Measurements from ENCODE around the gene ATP11B.

Gene ATP11B

DNA sequence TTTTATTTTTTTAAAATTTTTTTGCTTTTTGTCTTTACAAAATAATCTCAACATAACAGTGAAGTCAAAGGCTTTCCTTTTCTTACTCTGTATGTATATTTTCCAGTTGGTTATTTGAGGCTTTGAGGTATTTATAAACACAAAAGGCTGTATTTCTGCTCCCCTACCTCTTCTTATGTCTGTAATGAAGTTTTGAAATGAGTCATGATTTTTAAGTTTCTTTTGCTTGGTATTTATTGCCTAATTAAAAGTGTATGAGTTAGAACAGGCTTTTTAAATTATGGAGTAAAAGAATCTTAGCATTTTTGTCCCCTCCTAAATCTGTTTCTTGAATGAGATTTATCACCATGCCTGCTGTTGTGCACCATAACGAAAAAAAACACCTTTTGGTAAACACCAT lies 121.0 kb downstream of the ATP11B start:
- DNase-seq = no peak

DNA sequence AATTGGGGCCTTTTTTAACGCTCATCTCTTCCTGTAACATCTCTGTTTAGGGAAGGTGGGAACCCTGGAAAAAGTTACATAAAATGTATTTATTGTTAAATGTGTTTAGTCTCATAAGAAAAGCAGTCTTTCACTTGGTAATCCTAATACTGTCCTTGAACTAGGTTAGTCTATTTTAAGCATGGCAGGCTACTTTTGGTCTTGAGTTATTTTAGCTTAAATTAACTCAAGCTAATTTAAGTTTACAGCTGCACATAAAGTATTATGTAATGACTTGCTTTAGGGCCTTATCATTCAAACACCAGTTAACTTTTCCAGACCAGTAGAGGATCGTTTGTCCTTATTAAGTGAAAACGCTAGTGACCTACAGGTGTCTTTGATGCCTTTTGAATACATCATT lies 123.8 kb downstream of the ATP11B start:
- DNase-seq = no peak

DNA sequence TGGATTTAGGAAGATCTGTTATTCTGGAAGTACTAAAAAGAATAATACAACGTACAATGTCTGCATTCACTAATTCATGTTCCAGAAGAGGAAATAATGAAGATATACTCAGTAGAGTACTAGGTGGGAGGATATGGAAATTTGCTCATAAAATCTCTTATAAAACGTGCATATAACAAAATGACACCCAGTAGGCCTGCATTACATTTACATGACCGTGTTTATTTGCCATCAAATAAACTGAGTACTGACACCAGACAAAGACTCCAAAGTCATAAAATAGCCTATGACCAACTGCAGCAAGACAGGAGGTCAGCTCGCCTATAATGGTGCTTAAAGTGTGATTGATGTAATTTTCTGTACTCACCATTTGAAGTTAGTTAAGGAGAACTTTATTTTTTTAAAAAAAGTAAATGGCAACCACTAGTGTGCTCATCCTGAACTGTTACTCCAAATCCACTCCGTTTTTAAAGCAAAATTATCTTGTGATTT lies 126.6 kb downstream of the ATP11B start:
- no peak for DNase-seq

DNA sequence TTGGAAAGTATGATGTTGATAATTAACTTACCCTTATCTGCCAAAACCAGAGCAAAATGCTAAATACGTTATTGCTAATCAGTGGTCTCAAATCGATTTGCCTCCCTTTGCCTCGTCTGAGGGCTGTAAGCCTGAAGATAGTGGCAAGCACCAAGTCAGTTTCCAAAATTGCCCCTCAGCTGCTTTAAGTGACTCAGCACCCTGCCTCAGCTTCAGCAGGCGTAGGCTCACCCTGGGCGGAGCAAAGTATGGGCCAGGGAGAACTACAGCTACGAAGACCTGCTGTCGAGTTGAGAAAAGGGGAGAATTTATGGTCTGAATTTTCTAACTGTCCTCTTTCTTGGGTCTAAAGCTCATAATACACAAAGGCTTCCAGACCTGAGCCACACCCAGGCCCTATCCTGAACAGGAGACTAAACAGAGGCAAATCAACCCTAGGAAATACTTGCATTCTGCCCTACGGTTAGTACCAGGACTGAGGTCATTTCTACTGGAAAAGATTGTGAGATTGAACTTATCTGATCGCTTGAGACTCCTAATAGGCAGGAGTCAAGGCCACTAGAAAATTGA lies 127.3 kb downstream of the ATP11B start:
- DNase-seq = no peak

DNA sequence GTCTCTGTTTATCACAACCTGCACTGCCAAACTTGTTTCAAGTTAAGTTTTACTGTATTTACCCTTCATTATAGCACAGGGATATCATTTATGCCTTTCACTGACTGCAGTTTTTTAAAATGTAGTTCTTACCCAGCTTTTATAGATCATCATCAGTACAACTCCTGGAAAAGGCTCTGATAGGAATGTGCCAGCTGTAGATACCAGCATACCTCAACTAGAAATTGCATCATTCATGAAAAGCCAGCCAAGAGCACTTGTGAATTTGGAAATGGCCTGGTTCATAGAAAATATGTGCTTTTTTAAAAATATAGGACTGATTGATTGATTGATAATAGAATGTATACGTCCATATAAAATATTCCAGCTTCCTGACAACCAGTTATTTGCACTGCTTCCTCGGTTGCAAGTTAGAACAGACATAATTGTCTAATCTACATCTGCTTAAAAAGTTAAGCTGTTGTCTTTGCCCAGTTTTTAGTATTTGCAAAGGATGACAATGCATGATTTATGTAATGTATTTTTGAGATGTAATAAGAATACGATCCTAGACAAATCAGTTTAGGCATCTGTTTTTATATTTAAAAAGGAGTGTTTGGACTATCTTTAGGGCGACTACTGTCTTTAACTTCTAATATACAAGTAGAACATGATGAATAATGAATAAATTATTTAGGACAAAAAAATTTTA lies 128.5 kb downstream of the ATP11B start:
- DNase-seq = no peak

DNA sequence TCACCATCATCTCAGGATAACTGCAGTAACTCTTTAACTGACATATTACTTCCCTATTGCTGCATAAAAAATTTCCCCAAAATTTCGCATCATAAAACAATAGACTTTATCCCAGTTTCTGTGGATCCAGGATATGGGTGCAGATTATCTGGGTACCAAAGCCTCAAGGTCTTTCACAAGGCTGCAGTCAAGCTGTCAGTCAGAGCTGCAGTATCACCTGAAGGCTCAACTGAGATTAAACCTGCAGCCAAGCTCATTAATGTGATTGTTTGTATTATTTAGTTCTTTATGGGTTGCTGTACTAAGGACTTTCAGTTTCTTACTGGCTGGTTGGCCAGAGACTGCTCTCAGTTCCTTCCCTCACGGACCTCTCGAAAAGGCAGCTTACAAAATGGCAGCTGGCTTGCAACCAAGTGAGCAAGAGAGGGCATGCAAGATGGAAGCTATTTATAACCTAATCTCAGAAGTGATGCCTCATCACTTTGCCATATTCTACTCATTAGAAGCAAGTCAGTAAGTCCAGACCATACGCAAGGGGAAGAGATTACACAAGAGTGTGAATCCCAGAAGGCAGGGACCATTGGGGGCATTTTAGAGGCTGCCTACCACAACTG lies 132.1 kb downstream of the ATP11B start:
- no peak for DNase-seq

DNA sequence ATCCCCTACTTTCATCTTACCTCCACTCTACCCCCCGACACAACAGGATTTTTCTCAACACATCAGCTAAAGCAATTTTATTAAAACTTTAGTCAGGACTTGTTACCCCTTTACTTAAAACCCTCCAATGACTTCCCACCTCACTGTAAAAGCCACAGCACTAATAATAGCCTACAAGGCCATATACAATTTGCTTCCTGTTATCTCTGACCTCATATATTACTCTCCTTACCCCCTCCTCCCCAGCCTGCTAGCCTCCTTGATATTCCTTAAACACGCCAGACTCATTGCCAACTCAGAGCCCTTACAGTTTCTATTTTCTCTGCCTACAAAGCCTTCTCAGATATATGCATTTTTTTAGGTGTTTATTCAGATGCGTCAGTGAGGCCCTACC lies 132.6 kb downstream of the ATP11B start:
- no peak for DNase-seq

DNA sequence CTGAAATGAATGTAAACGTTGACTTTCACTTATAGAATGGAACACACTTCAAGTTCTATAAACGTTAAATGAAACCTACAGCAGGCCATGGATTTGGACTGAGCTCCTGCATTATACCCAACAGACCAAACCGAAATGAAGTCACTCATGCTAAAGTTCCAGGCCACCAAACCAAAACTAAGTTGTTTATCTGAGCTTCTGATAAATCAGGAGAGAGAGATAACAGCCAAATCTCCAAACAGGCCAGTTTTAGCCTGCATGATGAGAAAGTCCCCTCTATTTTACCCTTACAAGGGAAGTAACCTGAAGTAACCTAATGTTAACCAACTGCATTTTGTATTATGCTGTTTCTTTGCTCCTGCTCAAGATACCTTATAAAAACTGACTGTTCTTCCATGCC lies 142.5 kb downstream of the ATP11B start:
- no peak for DNase-seq

DNA sequence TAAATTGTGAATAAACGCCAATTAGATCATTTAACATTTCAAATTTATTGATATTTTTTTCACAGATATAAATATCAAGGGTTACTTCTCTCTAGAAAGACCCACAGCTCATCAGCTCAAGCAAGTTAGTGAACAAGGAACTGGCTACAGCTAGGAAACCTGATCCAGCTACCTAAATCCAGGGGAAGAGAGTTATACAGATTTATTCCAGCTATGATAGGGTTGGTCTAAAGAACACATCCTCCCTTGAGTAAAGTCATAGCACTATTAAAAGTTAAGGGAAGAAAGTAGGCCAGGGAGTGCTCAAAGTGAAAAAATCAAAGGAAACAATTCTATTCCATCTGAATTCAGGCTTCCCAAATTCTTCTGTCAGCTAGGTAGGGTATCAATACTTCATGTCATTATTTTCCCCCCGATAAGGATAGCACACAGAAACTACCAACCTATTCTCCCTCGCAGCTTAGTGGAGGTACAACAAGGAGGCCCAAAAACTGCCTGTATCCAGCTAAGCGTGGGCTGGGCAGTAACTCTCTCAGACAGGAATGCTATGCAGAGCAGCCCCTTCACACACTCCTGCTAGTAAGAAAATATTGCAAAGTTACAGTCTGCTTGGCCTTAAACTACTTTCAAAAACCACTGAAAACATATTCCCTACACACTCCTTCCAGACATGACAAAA lies 143.1 kb downstream of the ATP11B start:
- no peak for DNase-seq

DNA sequence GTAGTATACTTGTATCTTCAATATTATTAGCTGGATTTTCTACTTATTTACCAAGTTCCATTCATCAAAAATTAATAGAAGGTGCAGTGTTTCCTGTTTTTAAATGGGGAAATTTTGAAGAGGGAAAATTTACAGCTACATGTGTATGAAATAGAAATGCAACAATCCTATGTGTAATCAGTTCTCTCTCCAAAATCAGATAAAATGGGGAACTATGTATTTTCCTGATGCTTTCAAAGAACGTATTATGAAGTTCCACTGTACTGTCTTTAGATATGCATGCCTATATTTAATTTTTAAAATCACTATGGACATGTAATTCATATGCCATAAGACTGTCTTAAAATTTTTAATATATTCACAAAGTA lies 143.6 kb downstream of the ATP11B start:
- DNase-seq = no peak

DNA sequence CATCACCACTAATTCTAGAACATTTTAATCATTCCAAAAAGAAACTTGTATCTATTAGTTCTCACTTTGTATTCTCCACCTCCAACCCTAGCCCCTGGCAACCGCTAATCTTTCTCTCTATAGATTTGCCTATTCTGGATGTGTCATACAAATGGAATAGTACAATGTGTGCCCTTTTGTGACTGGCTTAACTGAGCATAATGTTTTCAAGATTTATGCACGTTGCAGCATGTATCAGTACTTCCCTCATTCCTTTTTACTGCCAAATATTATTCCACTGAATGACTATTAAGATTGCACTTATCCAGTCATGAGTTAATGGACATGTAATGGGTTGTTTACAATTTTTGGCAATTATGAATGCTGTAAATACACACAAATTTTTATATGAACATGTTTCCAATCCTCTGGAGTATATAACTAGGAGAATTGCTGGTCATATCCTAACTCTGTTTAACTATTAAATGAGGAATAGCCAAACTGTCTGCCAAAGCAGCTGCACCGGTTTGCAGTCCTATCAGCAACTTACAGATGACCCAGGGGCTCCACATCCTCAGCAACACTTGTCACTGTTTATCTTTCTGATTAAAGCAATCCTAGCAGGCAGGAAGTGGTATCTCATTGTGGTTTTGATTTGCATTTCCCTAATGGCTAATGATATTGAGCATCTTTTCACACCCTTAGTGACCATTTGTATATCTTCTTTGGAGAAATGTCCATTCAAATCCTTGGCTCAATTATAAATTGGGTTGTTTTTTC lies 144.2 kb downstream of the ATP11B start:
- DNase-seq = no peak

DNA sequence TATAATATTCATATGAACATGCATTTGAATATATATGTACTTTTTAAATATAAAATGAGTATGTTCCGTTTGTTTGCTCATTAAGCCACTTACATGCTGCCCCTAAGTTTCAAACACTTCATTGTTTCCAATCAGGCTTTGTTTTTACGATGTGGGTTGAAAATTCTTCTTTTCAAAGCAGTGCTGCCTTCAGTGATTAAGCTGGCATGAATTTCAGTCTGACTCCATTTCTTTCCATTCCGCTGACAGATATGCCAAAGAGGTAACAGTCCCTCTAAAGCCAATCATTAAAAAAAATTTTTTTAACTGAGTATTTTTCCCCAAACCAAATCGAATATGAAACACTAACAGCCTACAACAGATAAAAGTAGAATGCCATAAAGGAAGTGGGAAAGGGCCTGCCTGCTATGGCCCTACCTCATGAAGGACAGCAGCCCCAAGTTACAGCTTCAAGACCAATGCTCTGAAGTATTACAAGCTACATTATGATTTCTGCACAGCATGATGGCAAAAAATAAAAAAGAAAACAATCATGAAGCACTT lies 147.0 kb downstream of the ATP11B start:
- DNase-seq = no peak

DNA sequence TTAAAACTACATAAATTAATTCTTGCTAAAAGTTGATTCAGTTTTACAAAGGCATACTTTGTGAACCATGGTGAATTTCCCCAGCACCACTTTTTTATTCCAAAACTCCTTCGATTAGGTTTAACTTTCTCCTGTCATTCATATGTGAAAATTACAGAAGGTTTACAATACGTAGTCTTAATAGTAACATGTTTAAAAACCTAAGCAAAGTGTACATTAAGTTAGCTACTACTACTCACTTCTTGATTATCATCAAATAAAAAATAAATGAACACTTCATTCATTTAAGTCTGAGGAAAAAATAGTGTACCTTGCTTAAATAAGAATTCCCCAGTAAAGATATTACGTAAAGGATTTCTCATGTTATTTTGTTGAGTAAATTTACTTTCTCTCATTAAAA lies 148.4 kb downstream of the ATP11B start:
- DNase-seq = no peak

DNA sequence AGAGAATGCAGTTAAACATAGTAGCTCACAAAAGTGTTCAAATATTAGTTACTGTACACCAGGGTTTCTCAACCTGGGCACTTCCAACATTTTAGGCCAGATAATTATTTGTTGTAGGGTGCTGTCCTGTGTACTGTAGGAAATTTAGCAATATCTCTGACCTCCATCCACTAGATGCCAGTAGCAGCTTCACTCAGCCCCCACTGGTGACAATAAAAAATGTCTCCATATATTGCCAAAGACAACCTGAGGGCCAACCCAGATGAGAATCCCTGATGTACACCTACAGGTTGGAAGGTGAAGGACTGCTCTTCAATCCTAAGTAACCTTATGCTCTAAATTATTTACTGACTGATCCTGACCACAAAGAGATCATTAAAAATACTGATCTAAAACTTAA lies 154.6 kb downstream of the ATP11B start:
- no peak for DNase-seq

DNA sequence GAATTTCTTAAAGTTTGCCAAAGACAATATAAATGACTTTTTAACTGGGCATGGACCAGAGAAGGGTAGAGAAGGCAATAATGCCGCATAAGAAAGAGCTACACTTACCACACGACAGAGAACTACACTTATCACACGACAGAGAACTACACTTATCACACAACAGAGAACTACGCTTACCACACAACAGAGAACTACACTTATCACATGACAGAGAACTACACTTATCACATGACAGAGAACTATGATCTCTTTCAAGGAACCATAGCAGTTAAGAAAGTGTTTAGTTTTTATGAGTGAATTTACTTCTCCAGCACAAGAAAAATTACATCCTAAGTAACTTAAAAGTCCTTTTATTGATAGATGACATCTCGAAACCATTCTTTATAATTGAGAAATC lies 155.0 kb downstream of the ATP11B start:
- DNase-seq = no peak

DNA sequence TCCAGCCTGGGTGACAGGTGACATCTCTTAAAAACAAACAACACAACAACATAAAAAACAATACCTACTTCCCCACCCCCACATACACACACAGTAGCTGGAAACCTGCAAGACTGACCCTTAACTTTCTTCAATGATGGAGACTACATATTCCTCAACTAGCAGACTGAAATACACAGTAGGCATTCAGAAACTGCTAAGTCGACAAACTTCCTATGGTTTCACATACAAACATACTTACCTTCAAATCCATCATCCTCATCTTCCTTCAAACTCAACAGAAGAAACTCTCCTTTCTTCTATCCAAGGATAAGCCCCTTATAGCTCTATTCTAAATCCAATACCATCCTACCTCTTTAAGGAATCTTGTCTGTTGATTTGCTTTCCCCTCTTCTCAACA lies 156.4 kb downstream of the ATP11B start:
- no peak for DNase-seq

DNA sequence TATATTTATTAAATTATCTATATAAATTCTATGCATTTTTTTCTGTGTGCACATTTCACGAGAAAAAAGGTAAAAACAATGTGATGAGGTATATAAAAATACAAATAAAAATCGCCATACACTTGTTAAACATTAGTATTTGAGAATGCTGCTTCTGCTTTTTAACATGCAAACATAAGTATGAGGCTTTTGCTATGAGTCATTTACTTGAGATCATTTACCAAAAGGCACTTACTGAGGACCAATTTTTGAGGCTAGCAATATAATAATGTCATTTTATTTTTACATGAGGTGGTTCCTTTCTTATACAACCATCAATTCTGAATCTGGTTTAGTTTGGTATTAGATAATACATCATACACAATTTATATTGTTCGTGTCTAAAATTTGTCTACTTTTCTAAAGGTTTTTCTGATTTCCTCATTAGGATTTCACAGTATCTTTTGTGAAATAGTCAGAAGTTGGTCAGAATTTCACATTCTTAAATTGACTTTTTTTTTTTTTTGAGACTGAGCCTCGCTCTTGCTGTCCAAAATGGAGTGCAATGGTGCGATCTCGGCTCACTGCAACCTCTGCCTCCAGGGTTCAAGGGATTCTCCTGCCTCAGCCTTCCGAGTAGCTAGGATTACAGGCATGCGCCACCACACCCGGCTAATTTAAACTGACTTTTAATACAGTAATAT lies 161.4 kb downstream of the ATP11B start:
- DNase-seq = no peak

DNA sequence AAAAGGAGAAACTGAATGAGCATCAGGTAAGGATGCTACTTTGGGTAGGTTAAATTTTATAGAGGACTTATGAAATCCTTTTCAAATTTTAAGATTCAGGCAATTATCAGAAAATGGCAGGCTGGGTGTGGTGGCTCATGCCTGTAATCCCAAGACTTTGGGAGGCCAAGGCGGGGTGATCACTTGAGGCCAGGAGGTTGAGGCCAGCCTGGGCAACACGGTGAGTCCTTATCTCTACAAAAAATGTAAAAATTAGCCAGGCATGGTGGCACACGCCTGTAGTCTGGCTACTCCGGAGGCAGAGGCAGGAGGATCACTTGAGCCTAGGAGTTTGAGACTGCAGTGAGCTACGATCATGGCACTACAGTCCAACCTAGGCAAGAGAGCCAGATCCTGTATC lies 163.9 kb downstream of the ATP11B start:
- no peak for DNase-seq

DNA sequence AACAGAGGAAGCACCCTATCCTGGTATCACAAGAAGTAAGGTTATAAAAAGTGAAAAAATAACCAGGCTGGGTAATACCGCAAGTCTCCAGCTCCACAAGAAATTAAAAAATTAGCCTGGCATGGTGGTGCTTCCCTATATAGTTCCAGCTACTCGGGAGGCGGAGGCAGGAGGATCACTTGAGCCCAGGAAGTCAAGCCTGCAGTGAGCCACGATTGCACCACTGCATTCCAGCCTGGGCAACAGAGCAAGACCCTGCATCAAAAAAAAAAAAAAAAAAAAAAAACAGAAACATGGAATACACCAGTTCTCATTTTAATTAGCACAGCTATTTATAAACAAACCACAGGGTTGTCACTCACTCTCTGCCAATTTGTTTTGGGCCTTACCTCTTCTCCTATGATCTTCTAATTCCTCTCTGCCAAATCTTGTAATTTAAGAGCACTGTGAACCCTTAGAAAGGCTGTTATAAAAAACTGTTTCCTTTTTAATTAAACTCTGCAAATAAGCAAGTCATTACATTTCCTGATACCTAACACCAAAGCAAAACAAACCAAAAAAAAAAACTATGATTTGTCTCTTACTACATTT lies 164.5 kb downstream of the ATP11B start:
- DNase-seq = no peak

DNA sequence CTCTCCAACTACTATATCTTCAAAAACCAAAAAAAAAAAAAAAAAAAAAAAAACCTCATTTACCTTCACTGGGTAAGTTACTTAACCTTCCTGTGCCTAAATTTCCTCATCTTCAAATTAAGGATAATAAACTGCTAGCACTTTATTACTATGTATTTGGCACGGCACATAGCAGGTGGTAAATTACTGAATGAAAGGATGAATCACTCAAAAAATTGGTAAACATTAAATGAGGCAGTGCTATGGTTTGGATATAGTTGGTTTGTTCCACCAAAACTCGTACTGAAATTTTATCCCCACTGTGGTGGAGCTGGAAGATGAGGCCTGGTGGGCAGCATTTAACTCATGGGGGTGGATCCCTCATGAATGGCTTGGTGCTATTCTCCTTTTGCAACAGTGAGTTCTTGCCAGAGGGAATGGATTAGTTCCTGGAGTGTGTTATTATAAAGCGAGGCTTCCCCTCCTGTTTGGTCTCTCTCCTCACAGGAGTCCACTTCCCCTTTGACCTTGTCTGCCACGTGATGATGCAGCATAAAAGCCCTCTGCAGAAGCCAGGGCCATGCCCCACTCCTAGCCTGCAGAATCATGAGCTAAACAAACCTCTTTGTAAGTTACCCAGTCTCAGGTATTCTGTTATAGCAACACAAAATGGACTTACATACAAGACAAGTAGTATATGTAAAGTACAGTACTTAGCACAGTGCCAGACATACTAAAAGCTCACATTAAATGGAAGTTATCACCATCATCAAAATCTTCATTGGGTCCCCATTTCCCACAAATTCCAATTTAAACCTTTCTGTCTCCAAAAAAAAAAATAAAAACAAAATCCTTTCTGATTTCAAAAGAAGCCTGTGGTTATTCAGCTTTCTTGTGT lies 166.4 kb downstream of the ATP11B start:
- no peak for DNase-seq

DNA sequence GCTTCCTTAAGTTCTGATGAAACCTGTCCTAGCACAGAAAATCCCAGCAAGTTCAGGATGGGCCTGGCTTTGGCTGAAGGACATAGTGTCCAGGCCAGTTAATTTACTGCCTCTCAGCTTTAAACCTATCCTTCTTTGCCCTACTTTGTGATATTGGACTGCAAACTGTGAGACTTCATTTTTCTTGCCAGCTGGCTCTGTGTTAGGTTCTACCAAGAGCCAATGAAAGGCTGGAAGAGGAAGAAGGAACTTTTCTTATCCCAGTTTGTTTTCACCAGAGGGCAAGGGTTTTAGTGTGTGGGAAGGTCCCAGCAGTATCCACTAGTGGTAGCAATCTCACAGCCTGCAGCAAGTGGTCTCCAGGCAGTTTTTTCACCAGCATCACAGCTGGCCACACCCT lies 168.9 kb downstream of the ATP11B start:
- no peak for DNase-seq
